Spinal cord (tissue), 10 donors: ENCODE results near the gene NEUROD6. TPM values are rescaled to one million over a fixed set of nuclear protein-coding genes. Genes with fewer than 3 reads are reported as not detected.

Experiments used
- DNase-seq, 6 donors: peaks; one replicate each; pipeline versions ENCODE4 v3.0.0 to v3.0.0-alpha.2; 2013 to 2015; ENCODE audit warnings: low spot score in 6 of 6, low read depth in 4 of 6
- H3K27ac ChIP-seq: one replicate; pipeline ENCODE4 v1.5.1; 2013; ENCODE audit warnings: low read depth, low read length, control low read depth
- H3K27me3 ChIP-seq: one replicate; pipeline ENCODE4 v1.6.1; 2013; ENCODE audit warnings: low read length; ENCODE audit not compliant: control insufficient read depth, insufficient read depth
- H3K36me3 ChIP-seq: one replicate; pipeline ENCODE4 v1.6.1; 2013; ENCODE audit warnings: low read length; ENCODE audit not compliant: control insufficient read depth, insufficient read depth
- H3K4me1 ChIP-seq: one replicate; pipeline ENCODE4 v1.6.1; 2013; ENCODE audit warnings: low read length; ENCODE audit not compliant: control insufficient read depth, insufficient read depth
- H3K4me3 ChIP-seq: one replicate; pipeline ENCODE4 v1.5.1; 2013; ENCODE audit warnings: low read depth, low read length, control low read depth
- H3K9me3 ChIP-seq: one replicate; pipeline ENCODE4 v1.6.1; 2013; ENCODE audit warnings: low read length; ENCODE audit not compliant: control insufficient read depth, insufficient read depth
- WGBS: methylation state at CpG from one replicate; pipeline ENCODE4 v1.1.5; 2013; ENCODE audit warnings: missing lambda C conversion rate; ENCODE audit not compliant: insufficient coverage; 5-methylcytosine and 5-hydroxymethylcytosine counted together
- polyA plus RNA-seq, 2 donors: library from polyadenylated mRNA; unstranded; fragments of 120-200 nt; gene quantifications; one replicate each; pipeline ENCODE4 v1.2.1, GENCODE V29; 2013; ENCODE audit not compliant: insufficient read length in 2 of 2
- total RNA-seq, 2 donors: library from RNA; depleted of rRNA in 1 of 2; stranded (reverse); fragments of 120-200 nt in 1 of 2; fragments of >200 nt in 1 of 2; gene quantifications; one replicate each; pipeline versions ENCODE4 v1.2.3 to v1.2.4, GENCODE V29; 2013 to 2014
- donor health status: healthy.

The NEUROD6 gene
- total and polyA plus RNA-seq, 4 donors = 8.0 to 17.1 (median 11.9) TPM

- Histone ChIP-seq H3K36me3 (no peaks in the 10 kb centered on the region), H3K4me1 (peaks cover 9% of the 10 kb centered on the region), H3K27ac (no peak overlapping the region), H3K4me3 (no peak overlapping the region), H3K27me3 (peaks cover 34% of the 10 kb centered on the region), H3K9me3 (no peaks in the 10 kb centered on the region)
- 6% methylated on average over 69 of the region's 71 CpGs for WGBS
- DNase-seq = peak in 2 of 6 donors; percentile 30 to 33
These were observed 4.1 kb downstream of the NEUROD6 start for GRCh38 chr7:31336202-31337001.

GRCh38 chr7:31335884-31336201 lies 4.7 kb downstream of the NEUROD6 start:
- no peak overlapping the region for H3K27ac ChIP-seq
- WGBS = 24% methylated on average over 10 of the region's 12 CpGs
- peaks cover 9% of the 10 kb centered on the region for H3K4me1 ChIP-seq
- no peaks in the 10 kb centered on the region for H3K36me3 ChIP-seq
- no peaks in the 10 kb centered on the region for H3K9me3 ChIP-seq
- H3K27me3 ChIP-seq = peaks cover 31% of the 10 kb centered on the region
- DNase-seq = peak in 2 of 6 donors; percentile 30 to 40
- H3K4me3 ChIP-seq = no peak overlapping the region

GRCh38 chr7:31335161-31335856 lies 5.2 kb downstream of the NEUROD6 start:
- Histone ChIP-seq H3K36me3 (no peaks in the 10 kb centered on the region), H3K27me3 (peaks cover 31% of the 10 kb centered on the region), H3K27ac (no peak overlapping the region), H3K4me1 (peaks cover 9% of the 10 kb centered on the region), H3K4me3 (no peak overlapping the region), H3K9me3 (no peaks in the 10 kb centered on the region)
- WGBS = 75% methylated on average over 13 of the region's 16 CpGs
- peak in 2 of 6 donors; percentile 62 to 64 for DNase-seq

- peaks cover 23% of the 10 kb centered on the region for H3K27me3 ChIP-seq
- H3K9me3 ChIP-seq = no peaks in the 10 kb centered on the region
- H3K27ac ChIP-seq = no peak overlapping the region
- DNase-seq = no peak
- H3K4me1 ChIP-seq = peaks cover 9% of the 10 kb centered on the region
- no peaks in the 10 kb centered on the region for H3K36me3 ChIP-seq
- WGBS = no CpG with 5 or more reads among the region's 2 CpGs
- no peak overlapping the region for H3K4me3 ChIP-seq
These were observed 7.2 kb downstream of the NEUROD6 start for GRCh38 chr7:31333291-31333690.

- no peak for DNase-seq
- Histone ChIP-seq H3K9me3 (no peaks in the 10 kb centered on the region), H3K27me3 (no peaks in the 10 kb centered on the region), H3K36me3 (no peaks in the 10 kb centered on the region), H3K4me1 (no peaks in the 10 kb centered on the region), H3K27ac (no peak overlapping the region), H3K4me3 (no peak overlapping the region)
- 27% methylated on average over 1 of the region's 2 CpGs for WGBS
These were observed 13.5 kb downstream of the NEUROD6 start for GRCh38 chr7:31327071-31327470.

- 50% methylated on average over 2 of the region's 2 CpGs for WGBS
- DNase-seq = no peak
- Histone ChIP-seq H3K27me3 (no peaks in the 10 kb centered on the region), H3K4me3 (no peak overlapping the region), H3K4me1 (no peaks in the 10 kb centered on the region), H3K9me3 (no peaks in the 10 kb centered on the region), H3K36me3 (no peaks in the 10 kb centered on the region), H3K27ac (no peak overlapping the region)
These were observed 14.1 kb downstream of the NEUROD6 start for GRCh38 chr7:31326416-31326815.

GRCh38 chr7:31323101-31323500 lies 17.4 kb downstream of the NEUROD6 start:
- Histone ChIP-seq H3K27ac (no peak overlapping the region), H3K9me3 (no peaks in the 10 kb centered on the region), H3K4me1 (no peaks in the 10 kb centered on the region), H3K4me3 (no peak overlapping the region), H3K36me3 (no peaks in the 10 kb centered on the region), H3K27me3 (no peaks in the 10 kb centered on the region)
- no CpG with 5 or more reads among the region's 1 CpG for WGBS
- DNase-seq = no peak

- DNase-seq = no peak
These were observed 19.9 kb downstream of the NEUROD6 start for GRCh38 chr7:31320675-31321074.

GRCh38 chr7:31318313-31318712 lies 22.2 kb downstream of the NEUROD6 start:
- H3K36me3 ChIP-seq = no peaks in the 10 kb centered on the region
- no peak overlapping the region for H3K27ac ChIP-seq
- no peaks in the 10 kb centered on the region for H3K4me1 ChIP-seq
- no peaks in the 10 kb centered on the region for H3K27me3 ChIP-seq
- no peak overlapping the region for H3K4me3 ChIP-seq
- H3K9me3 ChIP-seq = no peaks in the 10 kb centered on the region
- peak in 1 of 6 donors; percentile 72 for DNase-seq
- WGBS = 42% methylated on average over 2 of the region's 5 CpGs

More at GRCh38 chr7:31320675-31321074, 19.9 kb downstream of the NEUROD6 start:
- no peaks in the 10 kb centered on the region for H3K4me1 ChIP-seq
- H3K36me3 ChIP-seq = no peaks in the 10 kb centered on the region
- H3K27ac ChIP-seq = no peak overlapping the region
- H3K9me3 ChIP-seq = no peaks in the 10 kb centered on the region
- H3K27me3 ChIP-seq = no peaks in the 10 kb centered on the region
- no peak overlapping the region for H3K4me3 ChIP-seq

GRCh38 chr7:31316876-31317275 lies 23.6 kb downstream of the NEUROD6 start:
- no peak overlapping the region for H3K27ac ChIP-seq
- WGBS = no CpG with 5 or more reads among the region's 2 CpGs
- H3K4me1 ChIP-seq = no peaks in the 10 kb centered on the region
- no peaks in the 10 kb centered on the region for H3K27me3 ChIP-seq
- H3K9me3 ChIP-seq = no peaks in the 10 kb centered on the region
- DNase-seq = no peak
- no peak overlapping the region for H3K4me3 ChIP-seq
- no peaks in the 10 kb centered on the region for H3K36me3 ChIP-seq
